HepG2 (cell line): ENCODE measurements around the gene GEMIN4. TPM values are rescaled to one million over a fixed set of nuclear protein-coding genes. Genes with fewer than 3 reads are reported as not detected.

Source experiments
- ATAC-seq: fragments of 200-7000 bp; cut with Tn5 transposase; 3 replicates; pipeline ENCODE4 v1.9.1; 2020; ENCODE audit warnings: mild to moderate bottlenecking, moderate library complexity
- BruUV-seq: library from RNA; stranded (reverse); fragments of 400-500 nt; replicated peaks from 2 replicates; lab custom pipeline; 2021; lab: Mats Ljungman, UMichigan
- CTCF ChIA-PET: fragments of 300-600 bp; formaldehyde crosslinking; extraction: SDS; loops from one replicate; lab custom pipeline; 2021; ENCODE audit warnings: low total read pairs, inconsistent platforms, low intra/inter-chr PET ratio; lab: Yijun Ruan, JAX
- POLR2A ChIA-PET: fragments of 350-600 bp; sonication (Branson Sonifier 250); formaldehyde crosslinking; loops from one replicate; lab custom pipeline; 2020; ENCODE audit warnings: antibody characterized with exemption, inconsistent platforms; lab: Yijun Ruan, JAX
- DNase-seq: peaks from one replicate; pipeline ENCODE4 v3.0.0-alpha.2; 2015; ENCODE audit warnings: low spot score
- FAIRE-seq: peaks from 3 replicates; lab custom pipeline; 2011; peaks lifted over from hg19 to GRCh38; lab: Jason Lieb, UNC
- H2AFZ ChIP-seq: one replicate; pipeline ENCODE4 v1.6.1; 2011; ENCODE audit warnings: low read length, inconsistent platforms
- H3K27ac ChIP-seq: fragments of 300-600 bp; 3 replicates; pipeline ENCODE4 v1.8.0; 2011; ENCODE audit warnings: mixed run types, mild to moderate bottlenecking, mixed read lengths, low read length, inconsistent platforms; ENCODE audit not compliant: insufficient read depth; ENCODE audit errors: extremely low read length
- H3K27me3 ChIP-seq, 2 experiments: fragments of 200-600 bp in 1 of 2; 2 replicates in 1 of 2; 3 replicates in 1 of 2; pipeline versions ENCODE4 v1.6.0 to v1.8.0; 2011; ENCODE audit warnings: low read length in 2 of 2, mild to moderate bottlenecking in 2 of 2, moderate library complexity in 2 of 2, inconsistent platforms in 1 of 2; ENCODE audit not compliant: insufficient read depth in 2 of 2, control insufficient read depth in 1 of 2
- H3K36me3 ChIP-seq, 2 experiments: fragments of 200-600 bp in 1 of 2; replicated peaks in 1 of 2; 2 replicates in 1 of 2; 3 replicates in 1 of 2; pipeline versions ENCODE4 v1.5.1 to v1.8.0; 2011; ENCODE audit warnings: low read length in 2 of 2, inconsistent platforms in 1 of 2; ENCODE audit not compliant: insufficient read depth in 2 of 2, control insufficient read depth in 1 of 2
- H3K4me1 ChIP-seq: 2 replicates; pipeline ENCODE4 v1.5.1; 2012; ENCODE audit warnings: low read length, inconsistent platforms; ENCODE audit not compliant: insufficient read depth
- H3K4me2 ChIP-seq: 2 replicates; pipeline ENCODE4 v1.6.0; 2011; ENCODE audit warnings: low read depth, low read length, inconsistent platforms
- H3K4me3 ChIP-seq, 3 experiments: fragments of 200-600 bp in 1 of 3; sonication (generic), shearing (Covaris generic) in 1 of 3; replicated peaks in 1 of 3; 2 replicates each; pipeline ENCODE4 v1.5.1; 2011 to 2016; ENCODE audit warnings: low read length in 3 of 3, inconsistent platforms in 2 of 3, low read depth in 2 of 3, mild to moderate bottlenecking in 2 of 3, control low read depth in 1 of 3, mixed read lengths in 1 of 3; ENCODE audit not compliant: insufficient read depth in 1 of 3
- H3K79me2 ChIP-seq: one replicate; pipeline ENCODE4 v1.6.1; 2011; ENCODE audit warnings: low read length, inconsistent platforms; ENCODE audit not compliant: insufficient read depth
- H3K9ac ChIP-seq: 2 replicates; pipeline ENCODE4 v1.6.0; 2011; ENCODE audit warnings: mild to moderate bottlenecking, low read depth, low read length, inconsistent platforms; ENCODE audit not compliant: insufficient read depth
- H3K9me3 ChIP-seq: 2 replicates; pipeline ENCODE4 v1.5.1; 2012; ENCODE audit warnings: mild to moderate bottlenecking, low read length
- H4K20me1 ChIP-seq: 2 replicates; pipeline ENCODE4 v1.6.0; 2011; ENCODE audit warnings: inconsistent platforms, mild to moderate bottlenecking, low read length, moderate library complexity; ENCODE audit not compliant: insufficient read depth
- CBX2 ChIP-seq, 2 experiments: fragments of 200-600 bp in 1 of 2; sonication (generic); formaldehyde crosslinking in 1 of 2; IDR thresholded peaks; 2 replicates each; pipeline versions ENCODE4 v1.7.0 to v1.8.1; 2018 to 2022; ENCODE audit warnings: low read depth in 2 of 2, low read length in 1 of 2, mild to moderate bottlenecking in 1 of 2, missing genetic modification reagents in 1 of 2
- DNMT3B ChIP-seq: conservative IDR thresholded peaks from 2 replicates; pipeline ENCODE4 v1.6.1; 2016; ENCODE audit warnings: missing biosample characterization, control low read depth
- FOXK1 ChIP-seq: sonication (generic); formaldehyde crosslinking; IDR thresholded peaks from 2 replicates; pipeline ENCODE4 v1.4.0; 2020; ENCODE audit warnings: low read depth, missing genetic modification reagents, borderline replicate concordance
- GABPB1 ChIP-seq: IDR thresholded peaks from 2 replicates; pipeline ENCODE4 v1.6.1; 2016; ENCODE audit warnings: mild to moderate bottlenecking, missing genetic modification reagents, moderate library complexity, missing compliant biosample characterization
- HNRNPK ChIP-seq: fragments of 200-400 bp; formaldehyde crosslinking; IDR thresholded peaks from 2 replicates; pipeline ENCODE4 v1.6.1; 2018; ENCODE audit warnings: low read length, low read depth, moderate library complexity, mild to moderate bottlenecking; ENCODE audit not compliant: poor library complexity, severe bottlenecking
- HNRNPLL ChIP-seq: fragments of 200-400 bp; formaldehyde crosslinking; IDR thresholded peaks from 2 replicates; pipeline ENCODE4 v1.6.1; 2017; ENCODE audit warnings: mild to moderate bottlenecking, low read depth, low read length; ENCODE audit not compliant: poor library complexity, severe bottlenecking
- ISL2 ChIP-seq: sonication (generic); formaldehyde crosslinking; IDR thresholded peaks from 2 replicates; pipeline ENCODE4 v1.5.0; 2020; ENCODE audit warnings: missing genetic modification reagents
- KMT2B ChIP-seq: IDR thresholded peaks from 2 replicates; pipeline ENCODE4 v1.6.1; 2016; ENCODE audit warnings: missing genetic modification reagents, missing compliant biosample characterization
- NR2F1 ChIP-seq, 2 experiments: fragments of 450-650 bp in 1 of 2; formaldehyde crosslinking in 1 of 2; IDR thresholded peaks; 2 replicates each; pipeline versions ENCODE4 v1.5.0 to v1.6.1; 2016 to 2020; ENCODE audit warnings: mild to moderate bottlenecking in 1 of 2, missing compliant biosample characterization in 1 of 2, missing genetic modification reagents in 1 of 2, moderate library complexity in 1 of 2
- PAF1 ChIP-seq: IDR thresholded peaks from 2 replicates; pipeline ENCODE4 v1.6.1; 2016; ENCODE audit warnings: missing genetic modification reagents, missing compliant biosample characterization
- PCBP1 ChIP-seq: fragments of 200-400 bp; formaldehyde crosslinking; IDR thresholded peaks from 2 replicates; pipeline ENCODE4 v1.6.1; 2017; ENCODE audit warnings: mild to moderate bottlenecking, low read depth, low read length, borderline replicate concordance
- PHB2 ChIP-seq: fragments of 450-650 bp; IDR thresholded peaks from 2 replicates; pipeline ENCODE4 v1.6.1; 2018; ENCODE audit not compliant: partially characterized antibody
- SMAD1 ChIP-seq: sonication (generic); formaldehyde crosslinking; IDR thresholded peaks from 2 replicates; pipeline ENCODE4 v1.4.0; 2020; ENCODE audit warnings: missing genetic modification reagents, low read depth, mild to moderate bottlenecking, borderline replicate concordance
- ZBTB38 ChIP-seq: sonication (generic); formaldehyde crosslinking; IDR thresholded peaks from 2 replicates; pipeline ENCODE4 v1.5.1; 2020; ENCODE audit warnings: mild to moderate bottlenecking, missing genetic modification reagents
- ZMAT5 ChIP-seq: sonication (generic); formaldehyde crosslinking; IDR thresholded peaks from 2 replicates; pipeline ENCODE4 v1.5.0; 2020; ENCODE audit warnings: mild to moderate bottlenecking, low read depth, missing genetic modification reagents, borderline replicate concordance
- ZNF124 ChIP-seq: sonication (generic); formaldehyde crosslinking; IDR thresholded peaks from 2 replicates; pipeline ENCODE4 v1.4.0; 2020; ENCODE audit warnings: missing genetic modification reagents
- ZNF3 ChIP-seq: IDR thresholded peaks from 2 replicates; pipeline ENCODE4 v1.7.0; 2017; ENCODE audit warnings: inconsistent platforms
- ZNF597 ChIP-seq: sonication (generic); formaldehyde crosslinking; IDR thresholded peaks from 2 replicates; pipeline ENCODE4 v1.5.0; 2020; ENCODE audit warnings: missing genetic modification reagents
- WGBS: methylation state at CpG from one replicate; pipeline ENCODE4 v1.1.6; 2017; ENCODE audit warnings: low lambda C conversion rate; 5-methylcytosine and 5-hydroxymethylcytosine counted together
- in situ Hi-C: cut with HindIII; loops from 2 replicates; pipeline ENCODE4 v1.10.0; 2017; ENCODE audit warnings: low pct_unique_long_range_greater_than_20kb; ENCODE audit not compliant: extremely low pct_ligation_motif_present
- intact Hi-C: fragments of 100-400 bp; cut with micrococcal nuclease; formaldehyde crosslinking; loops from one replicate; pipeline ENCODE4 v1.10.0; 2022; ENCODE audit not compliant: unreplicated experiment
- polyA plus RNA-seq, 8 experiments: library from polyadenylated mRNA; depleted of rRNA in 3 of 8; stranded (reverse) in 7 of 8; unstranded in 1 of 8; fragments of >200 nt; fragmentation: Illumina TruSeq in 4 of 8; extraction: Trizol in 4 of 8; gene quantifications; 2 replicates each; pipeline versions ENCODE4 v1.2.1 to v1.2.3, GENCODE V29; 2011 to 2016; ENCODE audit warnings: low read depth in 4 of 8, missing spikeins in 1 of 8, mixed read lengths in 1 of 8; ENCODE audit not compliant: insufficient read depth in 1 of 8
- total RNA-seq, 5 experiments: library from RNA; depleted of rRNA; stranded (reverse); fragments of >200 nt; fragmentation: Illumina TruSeq; extraction: Trizol; gene quantifications; 2 replicates each; pipeline ENCODE4 v1.2.3, GENCODE V29; 2016; ENCODE audit warnings: low read depth in 1 of 5
- TF ChIP-seq, protein P1 (sequence below): sonication (generic); formaldehyde crosslinking; IDR thresholded peaks from 2 replicates; pipeline ENCODE4 v1.8.1; 2023; ENCODE audit warnings: mild to moderate bottlenecking, missing genetic modification reagents

GEMIN4 gene
- total and polyA plus RNA-seq, 2 of the 13 experiments (the other 11 are each of a cell fraction or from before 2014, with no cell fraction given), result 10.8 to 22.7 TPM

DNA sequence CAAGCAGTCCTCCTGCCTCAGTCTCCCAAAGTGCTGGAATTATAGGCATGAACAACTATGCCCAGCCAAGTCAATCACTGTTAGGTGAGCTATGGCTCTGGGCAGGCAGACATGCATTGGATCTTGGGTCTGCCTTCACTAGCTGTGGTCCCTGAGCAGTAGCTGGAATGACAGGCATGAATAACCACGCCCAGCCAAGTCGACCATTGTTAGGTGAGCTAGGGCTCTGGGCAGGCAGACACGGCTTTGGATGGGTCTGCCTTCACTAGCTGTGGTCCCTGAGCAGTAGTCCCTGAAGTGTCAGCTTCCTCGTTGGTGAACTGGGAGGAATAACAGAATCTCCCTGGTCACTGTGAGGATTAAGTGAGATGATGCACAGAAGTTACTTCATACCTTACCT lies 36.5 kb upstream of the GEMIN4 start:
- Histone ChIP-seq H3K27ac (no peak overlapping the region), H3K4me2 (no peak overlapping the region), H3K9me3 (no peaks in the 10 kb centered on the region), H2AFZ (no peak overlapping the region), H3K36me3 (peaks cover 18 to 55% of the 10 kb centered on the region in 2 experiments; a peak in 4 of 5 replicates), H3K9ac (no peak overlapping the region), H3K4me3 (no peak overlapping the region), H4K20me1 (no peaks in the 10 kb centered on the region), H3K79me2 (peaks cover 14% of the 10 kb centered on the region), H3K4me1 (peaks cover 13% of the 10 kb centered on the region), H3K27me3 (no peaks in the 10 kb centered on the region)
- in situ Hi-C loops (no loop called here), intact Hi-C loops (no loop called here)
- no peak for TF ChIP-seq CBX2 (IDR thresholded peaks at IDR 0.05; ENCODE audit: low read depth, low read length)
- TF ChIP-seq CBX2 (CRISPR knock-in tag; IDR thresholded peaks at IDR 0.05; ENCODE audit: low read depth), result no peak
- TF ChIP-seq ZNF597 (CRISPR knock-in tag), result no peak
- no peak for TF ChIP-seq DNMT3B
- TF ChIP-seq ZMAT5 (CRISPR knock-in tag), result no peak
- TF ChIP-seq FOXK1 (CRISPR knock-in tag), result no peak
- no peak for TF ChIP-seq NR2F1 (CRISPR knock-in tag; IDR thresholded peaks at IDR 0.05)
- TF ChIP-seq PHB2, result no peak
- TF ChIP-seq, protein P1, sequence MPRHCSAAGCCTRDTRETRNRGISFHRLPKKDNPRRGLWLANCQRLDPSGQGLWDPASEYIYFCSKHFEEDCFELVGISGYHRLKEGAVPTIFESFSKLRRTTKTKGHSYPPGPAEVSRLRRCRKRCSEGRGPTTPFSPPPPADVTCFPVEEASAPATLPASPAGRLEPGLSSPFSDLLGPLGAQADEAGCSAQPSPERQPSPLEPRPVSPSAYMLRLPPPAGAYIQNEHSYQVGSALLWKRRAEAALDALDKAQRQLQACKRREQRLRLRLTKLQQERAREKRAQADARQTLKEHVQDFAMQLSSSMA (CRISPR knock-in tag), result no peak
- no peak for TF ChIP-seq PCBP1
- no peak for TF ChIP-seq GABPB1 (CRISPR knock-in tag)
- TF ChIP-seq HNRNPLL, result no peak
- no peak for TF ChIP-seq SMAD1 (CRISPR knock-in tag)
- no peak for TF ChIP-seq ISL2 (CRISPR knock-in tag)
- TF ChIP-seq KMT2B (CRISPR knock-in tag), result no peak
- no peak for TF ChIP-seq ZBTB38
- TF ChIP-seq HNRNPK, result no peak
- TF ChIP-seq ZNF3 (CRISPR knock-in tag), result no peak
- no peak for TF ChIP-seq PAF1 (CRISPR knock-in tag)
- TF ChIP-seq ZNF124 (CRISPR knock-in tag), result no peak
- ATAC-seq (no peak), FAIRE-seq (no peak), DNase-seq (no peak)
- 94% methylated on average over 4 of the region's 4 CpGs for WGBS
- BruUV-seq, result no TSS peak
- POLR2A ChIA-PET, result no interaction called here
- CTCF ChIA-PET, result no interaction called here
